Karpas-422 (cell line): ENCODE data around the gene HMCN2. TPM values are rescaled to one million over a fixed set of nuclear protein-coding genes. Genes with fewer than 3 reads are reported as not detected.
"Not testable (repeated sequence)": the region's sequence is repeated elsewhere in the genome, so short reads cannot be mapped to it uniquely, and the experiment has no call there.

Source experiments
- DNase-seq: peaks from one replicate; pipeline ENCODE4 v3.0.0-alpha.2; 2015
- H2AFZ ChIP-seq: fragments of 200-600 bp; sonication (generic); 2 replicates; pipeline ENCODE4 v1.6.1; 2014; ENCODE audit warnings: antibody characterized with exemption, low read length, mixed read lengths
- H3K27ac ChIP-seq: fragments of 200-600 bp; sonication (generic); 2 replicates; pipeline ENCODE4 v1.5.1; 2014; ENCODE audit warnings: mild to moderate bottlenecking, low read length, moderate library complexity
- H3K27me3 ChIP-seq: fragments of 200-600 bp; sonication (generic); 2 replicates; pipeline ENCODE4 v1.6.1; 2014; ENCODE audit warnings: low read length, mixed read lengths
- H3K36me3 ChIP-seq: fragments of 200-600 bp; sonication (generic); 2 replicates; pipeline ENCODE4 v1.6.1; 2014; ENCODE audit warnings: low read length, mixed read lengths; ENCODE audit not compliant: insufficient read depth
- H3K4me1 ChIP-seq: fragments of 200-600 bp; sonication (generic); 2 replicates; pipeline ENCODE4 v1.6.1; 2014; ENCODE audit warnings: mild to moderate bottlenecking, low read length, mixed read lengths
- H3K4me2 ChIP-seq: fragments of 200-600 bp; sonication (generic); 2 replicates; pipeline ENCODE4 v1.6.1; 2014; ENCODE audit warnings: low read length, low read depth, mild to moderate bottlenecking; ENCODE audit not compliant: poor library complexity, severe bottlenecking
- H3K4me3 ChIP-seq: fragments of 200-600 bp; sonication (generic); 2 replicates; pipeline ENCODE4 v1.5.1; 2014; ENCODE audit warnings: mild to moderate bottlenecking, antibody characterized with exemption, low read length, mixed read lengths
- H3K79me2 ChIP-seq: fragments of 200-600 bp; sonication (generic); 2 replicates; pipeline ENCODE4 v1.6.1; 2014; ENCODE audit warnings: mild to moderate bottlenecking, low read length, mixed read lengths
- H3K9ac ChIP-seq: fragments of 200-600 bp; sonication (generic); 2 replicates; pipeline ENCODE4 v1.6.0; 2014; ENCODE audit warnings: low read length
- H3K9me2 ChIP-seq: fragments of 200-600 bp; sonication (generic), shearing (Covaris generic); replicated peaks from 2 replicates; pipeline ENCODE4 v1.6.0; 2014; ENCODE audit warnings: mild to moderate bottlenecking, low read length, moderate library complexity; ENCODE audit not compliant: insufficient read depth
- H3K9me3 ChIP-seq: fragments of 300-700, 200-600 bp; sonication (generic); 2 replicates; pipeline ENCODE4 v1.6.1; 2014; ENCODE audit warnings: low read length, mixed read lengths
- H4K20me1 ChIP-seq: fragments of 200-600 bp; sonication (generic); 2 replicates; pipeline ENCODE4 v1.6.1; 2014; ENCODE audit warnings: mild to moderate bottlenecking, antibody characterized with exemption, low read length, low read depth; ENCODE audit not compliant: insufficient read depth
- total RNA-seq: library from RNA; depleted of rRNA; stranded (reverse); fragments of >200 nt; shearing (Covaris generic); gene quantifications from 2 replicates; pipeline ENCODE4 v1.2.3, GENCODE V29; 2014; ENCODE audit warnings: low replicate concordance

HMCN2 gene
- total RNA-seq, 1 experiment from 2014 or later: not detected

GRCh38 chr9:130398487-130399240 lies 133.1 kb downstream of the HMCN2 start:
- H3K36me3 ChIP-seq: no peaks in the 10 kb centered on the region
- no peak overlapping the region for H3K9ac ChIP-seq
- no peak for DNase-seq
- no peaks in the 10 kb centered on the region for H4K20me1 ChIP-seq
- no peaks in the 10 kb centered on the region for H3K9me3 ChIP-seq
- H3K79me2 ChIP-seq: no peaks in the 10 kb centered on the region
- no peaks in the 10 kb centered on the region for H3K27me3 ChIP-seq
- no peak overlapping the region for H2AFZ ChIP-seq
- no peak overlapping the region for H3K4me2 ChIP-seq
- H3K27ac ChIP-seq: no peak overlapping the region
- H3K4me1 ChIP-seq: no peaks in the 10 kb centered on the region
- no peak overlapping the region for H3K4me3 ChIP-seq
- no peaks in the 10 kb centered on the region for H3K9me2 ChIP-seq

GRCh38 chr9:130399768-130400167 lies 134.2 kb downstream of the HMCN2 start:
- no peaks in the 10 kb centered on the region for H4K20me1 ChIP-seq

GRCh38 chr9:130400870-130401269 lies 135.3 kb downstream of the HMCN2 start:
- no peak overlapping the region for H3K4me3 ChIP-seq
- H3K4me2 ChIP-seq: no peak overlapping the region
- H3K9me2 ChIP-seq: no peaks in the 10 kb centered on the region
- no peaks in the 10 kb centered on the region for H3K36me3 ChIP-seq
- no peaks in the 10 kb centered on the region for H3K9me3 ChIP-seq
- H3K9ac ChIP-seq: no peak overlapping the region
- DNase-seq: no peak
- H3K79me2 ChIP-seq: no peaks in the 10 kb centered on the region
- no peaks in the 10 kb centered on the region for H3K27me3 ChIP-seq
- no peak overlapping the region for H2AFZ ChIP-seq
- no peaks in the 10 kb centered on the region for H3K4me1 ChIP-seq
- no peak overlapping the region for H3K27ac ChIP-seq
- H4K20me1 ChIP-seq: no peaks in the 10 kb centered on the region

More at GRCh38 chr9:130399768-130400167, 134.2 kb downstream of the HMCN2 start:
- Histone ChIP-seq H2AFZ (no peak overlapping the region), H3K9me3 (no peaks in the 10 kb centered on the region), H3K27ac (no peak overlapping the region), H3K9ac (no peak overlapping the region), H3K36me3 (no peaks in the 10 kb centered on the region), H3K9me2 (no peaks in the 10 kb centered on the region), H3K79me2 (no peaks in the 10 kb centered on the region), H3K4me2 (no peak overlapping the region), H3K4me3 (no peak overlapping the region), H3K27me3 (no peaks in the 10 kb centered on the region), H3K4me1 (no peaks in the 10 kb centered on the region)
- DNase-seq: no peak

- not testable (repeated sequence) for H3K27ac ChIP-seq, H3K4me1 ChIP-seq, H3K4me2 ChIP-seq, H3K27me3 ChIP-seq, H4K20me1 ChIP-seq, H3K4me3 ChIP-seq, H3K79me2 ChIP-seq, DNase-seq, H3K9me2 ChIP-seq, H3K9me3 ChIP-seq, H3K9ac ChIP-seq, H2AFZ ChIP-seq, H3K36me3 ChIP-seq
These were observed 136.2 kb downstream of the HMCN2 start for GRCh38 chr9:130401742-130402141.

GRCh38 chr9:130402243-130402642 lies 136.7 kb downstream of the HMCN2 start:
- Histone ChIP-seq H3K9me3 (no peaks in the 10 kb centered on the region), H3K9me2 (no peaks in the 10 kb centered on the region)
- no peak for DNase-seq

GRCh38 chr9:130402645-130403440 lies 137.3 kb downstream of the HMCN2 start:
- no peaks in the 10 kb centered on the region for H3K27me3 ChIP-seq
- no peaks in the 10 kb centered on the region for H3K9me3 ChIP-seq
- no peak overlapping the region for H2AFZ ChIP-seq
- no peaks in the 10 kb centered on the region for H3K36me3 ChIP-seq
- H3K4me3 ChIP-seq: no peak overlapping the region
- H3K4me1 ChIP-seq: no peaks in the 10 kb centered on the region
- DNase-seq: no peak
- H3K27ac ChIP-seq: no peak overlapping the region
- H3K9ac ChIP-seq: no peak overlapping the region
- H3K4me2 ChIP-seq: no peak overlapping the region
- no peaks in the 10 kb centered on the region for H3K9me2 ChIP-seq
- H3K79me2 ChIP-seq: no peaks in the 10 kb centered on the region
- no peaks in the 10 kb centered on the region for H4K20me1 ChIP-seq

More at GRCh38 chr9:130402243-130402642, 136.7 kb downstream of the HMCN2 start:
- Histone ChIP-seq H4K20me1 (no peaks in the 10 kb centered on the region), H3K4me1 (no peaks in the 10 kb centered on the region), H3K79me2 (no peaks in the 10 kb centered on the region), H3K4me3 (no peak overlapping the region), H2AFZ (no peak overlapping the region), H3K27ac (no peak overlapping the region), H3K27me3 (no peaks in the 10 kb centered on the region), H3K4me2 (no peak overlapping the region), H3K9ac (no peak overlapping the region), H3K36me3 (no peaks in the 10 kb centered on the region)

- Histone ChIP-seq H3K79me2 (no peaks in the 10 kb centered on the region), H3K4me2 (no peak overlapping the region), H3K9me2 (no peaks in the 10 kb centered on the region), H2AFZ (no peak overlapping the region), H3K9ac (no peak overlapping the region), H3K4me3 (no peak overlapping the region), H3K27me3 (no peaks in the 10 kb centered on the region), H3K9me3 (no peaks in the 10 kb centered on the region), H3K36me3 (no peaks in the 10 kb centered on the region), H3K27ac (no peak overlapping the region), H4K20me1 (no peaks in the 10 kb centered on the region), H3K4me1 (no peaks in the 10 kb centered on the region)
- DNase-seq: no peak
These were observed 140.2 kb downstream of the HMCN2 start for GRCh38 chr9:130405657-130406257.

DNA sequence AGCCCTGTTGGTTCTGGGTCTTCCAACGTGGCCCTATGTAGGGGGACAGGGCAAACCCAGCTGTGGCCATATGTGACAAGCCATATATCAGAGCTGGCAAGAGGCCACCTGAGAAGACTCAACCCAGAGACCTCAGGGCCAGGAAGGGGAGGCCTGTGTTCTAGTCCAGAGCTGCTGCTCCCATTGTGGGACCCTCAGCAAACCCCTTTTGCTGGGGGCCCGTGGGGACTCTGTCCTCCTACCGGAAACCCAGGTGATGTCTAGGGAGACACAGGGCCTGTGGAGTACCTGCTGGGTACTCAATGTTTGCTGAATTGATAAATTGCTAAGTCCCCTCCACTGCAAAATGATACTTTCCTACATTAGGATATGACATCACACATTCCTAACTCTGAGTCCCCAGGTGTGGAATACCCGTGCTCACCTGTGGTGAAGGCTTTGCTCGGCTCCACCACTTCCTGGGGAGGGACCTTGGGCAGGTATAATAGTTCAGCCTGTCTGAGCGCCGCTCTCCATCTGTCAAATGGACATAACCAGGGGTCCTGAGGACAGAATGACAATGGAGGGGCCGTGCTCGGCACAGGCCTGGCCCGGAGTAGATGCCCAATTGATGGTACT lies 140.8 kb downstream of the HMCN2 start:
- Histone ChIP-seq H3K79me2 (no peaks in the 10 kb centered on the region), H3K4me1 (no peaks in the 10 kb centered on the region), H3K9ac (no peak overlapping the region), H3K9me2 (no peaks in the 10 kb centered on the region), H3K4me3 (no peak overlapping the region), H3K9me3 (no peaks in the 10 kb centered on the region), H3K36me3 (no peaks in the 10 kb centered on the region), H3K4me2 (no peak overlapping the region), H4K20me1 (no peaks in the 10 kb centered on the region), H3K27me3 (no peaks in the 10 kb centered on the region), H2AFZ (no peak overlapping the region), H3K27ac (no peak overlapping the region)
- DNase-seq: no peak
